K562 (cell line): ENCODE data around the gene REC8. TPM values are rescaled to one million over a fixed set of nuclear protein-coding genes. Genes with fewer than 3 reads are reported as not detected.

Source experiments
- ATAC-seq: fragments of 200-7000 bp; cut with Tn5 transposase; 3 replicates; pipeline ENCODE4 v1.9.1; 2020; ENCODE audit warnings: moderate library complexity
- BruUV-seq: library from RNA; stranded (reverse); fragments of 400-500 nt; replicated peaks from 2 replicates; lab custom pipeline; 2021; lab: Mats Ljungman, UMichigan
- CTCF ChIA-PET: fragments of 300-600 bp; formaldehyde crosslinking; extraction: SDS; loops from one replicate; lab custom pipeline; 2021; ENCODE audit warnings: low intra/inter-chr PET ratio; lab: Yijun Ruan, JAX
- POLR2A ChIA-PET: fragments of 300-600, 350-650 bp; sonication (Branson Sonifier 250); formaldehyde crosslinking; extraction: SDS; loops from one replicate; lab custom pipeline; 2021; ENCODE audit warnings: antibody characterized with exemption, inconsistent platforms; lab: Yijun Ruan, JAX
- DNase-seq, 4 experiments: peaks; one replicate each; pipeline versions ENCODE4 v3.0.0 to v3.0.0-alpha.2; 2011 to 2018; ENCODE audit warnings: low spot score in 3 of 4, mixed read lengths in 3 of 4; ENCODE audit errors: extremely low read depth in 1 of 4
- FAIRE-seq: peaks from 2 replicates; lab custom pipeline; 2011; peaks lifted over from hg19 to GRCh38; lab: Jason Lieb, UNC
- H2AFZ ChIP-seq: 2 replicates; pipeline ENCODE4 v1.6.0; 2011; ENCODE audit warnings: low read depth, low read length, control low read depth, inconsistent platforms
- H3K27ac ChIP-seq: fragments of 200-600 bp; 3 replicates; pipeline ENCODE4 v1.8.0; 2011; ENCODE audit warnings: low read depth, mild to moderate bottlenecking, control low read depth, inconsistent platforms, low read length, moderate library complexity, mixed read lengths; ENCODE audit errors: extremely low read depth
- H3K27me3 ChIP-seq, 2 experiments: fragments of 300-600 bp in 1 of 2; 2 replicates in 1 of 2; 3 replicates in 1 of 2; pipeline versions ENCODE4 v1.6.0 to v1.8.0; 2011; ENCODE audit warnings: inconsistent platforms in 2 of 2, low read length in 2 of 2, mild to moderate bottlenecking in 1 of 2, mixed read lengths in 1 of 2, moderate library complexity in 1 of 2; ENCODE audit not compliant: control insufficient read depth in 2 of 2, insufficient read depth in 2 of 2
- H3K36me3 ChIP-seq: fragments of 300-600 bp; 3 replicates; pipeline ENCODE4 v1.8.0; 2011; ENCODE audit warnings: mild to moderate bottlenecking, low read length, inconsistent platforms; ENCODE audit not compliant: control insufficient read depth, insufficient read depth
- H3K4me1 ChIP-seq, 2 experiments: fragments of 200-600 bp in 1 of 2; replicated peaks in 1 of 2; 2 replicates in 1 of 2; 3 replicates in 1 of 2; pipeline versions ENCODE4 v1.5.1 to v1.8.0; 2011; ENCODE audit warnings: inconsistent platforms in 2 of 2, low read length in 2 of 2, mild to moderate bottlenecking in 1 of 2, mixed read lengths in 1 of 2, moderate library complexity in 1 of 2; ENCODE audit not compliant: control insufficient read depth in 2 of 2, insufficient read depth in 2 of 2
- H3K4me2 ChIP-seq: 2 replicates; pipeline ENCODE4 v1.6.1; 2011; ENCODE audit warnings: low read length, control low read depth, inconsistent platforms, mixed read lengths; ENCODE audit not compliant: insufficient read depth
- H3K4me3 ChIP-seq: fragments of 200-600 bp; sonication (generic), shearing (Covaris generic); 2 replicates; pipeline ENCODE4 v1.5.1; 2016; ENCODE audit warnings: control low read depth, inconsistent platforms
- H3K79me2 ChIP-seq: fragments of 200-600 bp; 3 replicates; pipeline ENCODE4 v1.8.0; 2011; ENCODE audit warnings: low read length, inconsistent platforms; ENCODE audit not compliant: control insufficient read depth, insufficient read depth
- H3K9ac ChIP-seq, 2 experiments: 2 replicates each; pipeline versions ENCODE4 v1.6.0 to v1.6.1; 2011; ENCODE audit warnings: low read depth in 2 of 2, low read length in 2 of 2, control low read depth in 1 of 2, inconsistent platforms in 1 of 2, mild to moderate bottlenecking in 1 of 2, mixed read lengths in 1 of 2; ENCODE audit not compliant: insufficient read depth in 1 of 2
- H3K9me1 ChIP-seq: one replicate; pipeline ENCODE4 v1.6.0; 2011; ENCODE audit warnings: inconsistent platforms, mild to moderate bottlenecking, low read length, moderate library complexity; ENCODE audit not compliant: control insufficient read depth, insufficient read depth
- H3K9me3 ChIP-seq: replicated peaks from 2 replicates; pipeline ENCODE4 v1.5.1; 2011; ENCODE audit warnings: low read depth, low read length, inconsistent platforms; ENCODE audit not compliant: control insufficient read depth, insufficient read depth
- H4K20me1 ChIP-seq: replicated peaks from 2 replicates; pipeline ENCODE4 v1.6.1; 2011; ENCODE audit warnings: low read length, inconsistent platforms, mixed read lengths; ENCODE audit not compliant: control insufficient read depth, insufficient read depth
- EGR1 ChIP-seq: fragments of 450-650 bp; conservative IDR thresholded peaks from 2 replicates; pipeline ENCODE4 v1.6.1; 2017; ENCODE audit warnings: mild to moderate bottlenecking
- NCOA2 ChIP-seq, 2 experiments: fragments of 450-650 bp; IDR thresholded peaks; 2 replicates each; pipeline ENCODE4 v1.6.1; 2018; ENCODE audit warnings: mild to moderate bottlenecking in 2 of 2, moderate library complexity in 1 of 2; ENCODE audit not compliant: partially characterized antibody in 2 of 2
- NR2F6 ChIP-seq: fragments of 450-650 bp; formaldehyde crosslinking; IDR thresholded peaks from 2 replicates; pipeline ENCODE4 v1.4.0; 2020; ENCODE audit warnings: mild to moderate bottlenecking
- PTBP1 ChIP-seq: fragments of 200-400 bp; formaldehyde crosslinking; IDR thresholded peaks from 2 replicates; pipeline ENCODE4 v1.6.1; 2017; ENCODE audit warnings: low read depth, low read length
- SMAD4 ChIP-seq: fragments of 250-450 bp; sonication (Bioruptor Pico); conservative IDR thresholded peaks from 2 replicates; pipeline ENCODE4 v1.8.0; 2021; ENCODE audit warnings: inconsistent platforms, mild to moderate bottlenecking, moderate library complexity
- TAF15 ChIP-seq: fragments of 200-400 bp; formaldehyde crosslinking; IDR thresholded peaks from 2 replicates; pipeline ENCODE4 v1.6.1; 2017; ENCODE audit warnings: mild to moderate bottlenecking, low read depth, low read length, moderate library complexity
- TCF7L2 ChIP-seq: fragments of 150-350 bp; IDR thresholded peaks from 2 replicates; pipeline ENCODE4 v1.6.1; 2016; ENCODE audit warnings: low read depth, mild to moderate bottlenecking, low read length, moderate library complexity
- ZKSCAN3 ChIP-seq: fragments of 250-450 bp; sonication (Bioruptor Pico); IDR thresholded peaks from 2 replicates; pipeline ENCODE4 v1.4.0; 2020
- ZNF134 ChIP-seq: fragments of 250-450 bp; sonication (Bioruptor Pico); conservative IDR thresholded peaks from 2 replicates; pipeline ENCODE4 v1.4.0; 2020
- WGBS: fragments of 100-300 bp; shearing (Covaris generic); methylation state at CpG from one replicate; pipeline ENCODE4 v1.1.6; 2016; ENCODE audit warnings: low coverage, mixed read lengths; ENCODE audit not compliant: insufficient coverage; ENCODE audit errors: missing lambda C conversion rate; 5-methylcytosine and 5-hydroxymethylcytosine counted together
- in situ Hi-C: fragments of 300-500 bp; cut with MboI; formaldehyde crosslinking; loops from 4 replicates; pipeline ENCODE4 v1.15.0; 2018; ENCODE audit warnings: inconsistent platforms, mixed read lengths
- intact Hi-C: fragments of 100-400 bp; cut with micrococcal nuclease; formaldehyde crosslinking; loops from 2 replicates; pipeline ENCODE4 v1.14.2; 2022
- polyA plus RNA-seq, 8 experiments: library from polyadenylated mRNA; depleted of rRNA in 4 of 8; stranded (reverse) in 5 of 8; unstranded in 3 of 8; fragments of >200 nt; fragmentation: Nextera tagmentation in 2 of 8; fragmentation: Illumina TruSeq in 1 of 8; extraction: Ambion mirVana in 2 of 8; extraction: Trizol in 1 of 8; gene quantifications; 2 replicates each; pipeline versions ENCODE4 v1.2.1 to v1.2.3, GENCODE V29; 2011 to 2014; ENCODE audit warnings: inconsistent platforms in 1 of 8, missing spikeins in 1 of 8
- total RNA-seq, 7 experiments: library from RNA; depleted of rRNA in 6 of 7; stranded (reverse); fragments of >200 nt in 6 of 7; fragmentation: Illumina TruSeq in 2 of 7; extraction: Trizol in 2 of 7; gene quantifications; 2 replicates each; pipeline versions ENCODE4 v1.2.1 to v1.2.3, GENCODE V29; 2011 to 2021; ENCODE audit warnings: low replicate concordance in 1 of 7
- TF ChIP-seq, protein P1 (sequence below): IDR thresholded peaks from 3 replicates; pipeline ENCODE4 v1.6.1; 2011; ENCODE audit warnings: borderline replicate concordance, mild to moderate bottlenecking, moderate library complexity; ENCODE audit not compliant: insufficient read length; ENCODE audit errors: extremely low read depth
- TF ChIP-seq, protein P2 (sequence below), 2 experiments: fragments of 450-650 bp; conservative IDR thresholded peaks; 2 replicates each; pipeline ENCODE4 v1.6.1; 2017; ENCODE audit warnings: mild to moderate bottlenecking in 2 of 2, moderate library complexity in 2 of 2
- TF ChIP-seq, protein P3 (sequence below): fragments of 250-450 bp; sonication (Bioruptor Pico); IDR thresholded peaks from 2 replicates; pipeline ENCODE4 v1.4.0; 2020; ENCODE audit warnings: mild to moderate bottlenecking, moderate library complexity
- TF ChIP-seq, protein P4 (sequence below), 2 experiments: fragments of 450-650 bp in 1 of 2; sonication (generic) in 1 of 2; formaldehyde crosslinking; conservative IDR thresholded peaks; 2 replicates each; pipeline versions ENCODE4 v1.4.0 to v1.8.1; 2020 to 2022; ENCODE audit warnings: mild to moderate bottlenecking in 1 of 2, missing genetic modification reagents in 1 of 2

Gene REC8
- total and polyA plus RNA-seq, 9 of the 15 experiments (the other 6 are each of a cell fraction or from before 2014, with no cell fraction given) = 0.11 to 2.5 (median 0.85) TPM

DNA sequence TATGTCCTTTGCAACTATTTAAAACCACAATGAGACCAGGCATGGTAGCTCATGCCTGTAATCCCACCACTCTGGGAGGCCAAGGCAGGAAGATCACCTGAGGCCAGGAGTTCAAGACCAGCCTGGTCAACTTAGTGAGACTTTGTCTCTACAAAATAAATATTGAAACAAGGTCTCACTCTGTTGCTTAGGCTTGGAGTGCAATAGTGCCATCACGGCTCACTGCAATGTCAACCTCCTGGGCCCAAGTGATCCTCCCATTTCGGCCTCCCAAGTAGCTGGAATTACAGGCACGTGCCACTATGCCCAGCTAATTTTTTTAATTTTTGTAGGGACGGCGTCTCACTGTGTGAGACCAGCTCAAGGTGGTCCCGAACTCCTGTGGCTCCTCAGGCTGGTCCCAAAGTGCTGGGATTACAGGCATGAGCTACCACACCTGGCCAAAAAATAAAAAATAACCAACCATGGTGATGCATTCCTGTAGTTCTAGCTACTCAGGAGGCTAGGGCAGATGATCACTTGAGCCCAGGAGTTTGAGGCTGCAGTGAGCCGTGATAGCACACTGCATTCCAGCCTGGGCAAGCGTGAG, 42.4 kb upstream of the REC8 start:
- Histone ChIP-seq H3K27me3 (no peaks in the 10 kb centered on the region), H3K9ac (no peak overlapping the region), H3K9me1 (no peaks in the 10 kb centered on the region), H4K20me1 (no peaks in the 10 kb centered on the region), H3K4me3 (no peak overlapping the region), H3K27ac (no peak overlapping the region), H3K9me3 (no peaks in the 10 kb centered on the region), H2AFZ (no peak overlapping the region), H3K79me2 (no peaks in the 10 kb centered on the region), H3K4me2 (no peak overlapping the region), H3K4me1 (peaks cover 0 to 12% of the 10 kb centered on the region in 2 experiments; a peak in 2 of 5 replicates), H3K36me3 (no peaks in the 10 kb centered on the region)
- 79% methylated on average over 6 of the region's 8 CpGs for WGBS
- in situ Hi-C loops (no loop called here), intact Hi-C loops (no loop called here)
- DNase-seq (no peak), FAIRE-seq (no peak), ATAC-seq (no peak)
- ChIA-PET CTCF (no interaction called here), POLR2A (interaction anchor here (1.1 kb wide), 1 partner anchor 13 kb away, joined by 3 read pairs; no protein-coding TSS in a partner anchor)
- no TSS peak for BruUV-seq
- TF ChIP-seq ZKSCAN3 (CRISPR knock-in tag) = no peak
- TF ChIP-seq TCF7L2 = no peak
- TF ChIP-seq PTBP1 = no peak
- no peak for TF ChIP-seq SMAD4 (CRISPR knock-in tag)
- TF ChIP-seq, protein P1, sequence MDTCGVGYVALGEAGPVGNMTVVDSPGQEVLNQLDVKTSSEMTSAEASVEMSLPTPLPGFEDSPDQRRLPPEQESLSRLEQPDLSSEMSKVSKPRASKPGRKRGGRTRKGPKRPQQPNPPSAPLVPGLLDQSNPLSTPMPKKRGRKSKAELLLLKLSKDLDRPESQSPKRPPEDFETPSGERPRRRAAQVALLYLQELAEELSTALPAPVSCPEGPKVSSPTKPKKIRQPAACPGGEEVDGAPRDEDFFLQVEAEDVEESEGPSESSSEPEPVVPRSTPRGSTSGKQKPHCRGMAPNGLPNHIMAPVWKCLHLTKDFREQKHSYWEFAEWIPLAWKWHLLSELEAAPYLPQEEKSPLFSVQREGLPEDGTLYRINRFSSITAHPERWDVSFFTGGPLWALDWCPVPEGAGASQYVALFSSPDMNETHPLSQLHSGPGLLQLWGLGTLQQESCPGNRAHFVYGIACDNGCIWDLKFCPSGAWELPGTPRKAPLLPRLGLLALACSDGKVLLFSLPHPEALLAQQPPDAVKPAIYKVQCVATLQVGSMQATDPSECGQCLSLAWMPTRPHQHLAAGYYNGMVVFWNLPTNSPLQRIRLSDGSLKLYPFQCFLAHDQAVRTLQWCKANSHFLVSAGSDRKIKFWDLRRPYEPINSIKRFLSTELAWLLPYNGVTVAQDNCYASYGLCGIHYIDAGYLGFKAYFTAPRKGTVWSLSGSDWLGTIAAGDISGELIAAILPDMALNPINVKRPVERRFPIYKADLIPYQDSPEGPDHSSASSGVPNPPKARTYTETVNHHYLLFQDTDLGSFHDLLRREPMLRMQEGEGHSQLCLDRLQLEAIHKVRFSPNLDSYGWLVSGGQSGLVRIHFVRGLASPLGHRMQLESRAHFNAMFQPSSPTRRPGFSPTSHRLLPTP = no peak
- no peak for TF ChIP-seq TAF15
- no peak for TF ChIP-seq ZNF134
- TF ChIP-seq EGR1 = no peak
- TF ChIP-seq NR2F6 (CRISPR knock-in tag) = no peak
- TF ChIP-seq, protein P2, sequence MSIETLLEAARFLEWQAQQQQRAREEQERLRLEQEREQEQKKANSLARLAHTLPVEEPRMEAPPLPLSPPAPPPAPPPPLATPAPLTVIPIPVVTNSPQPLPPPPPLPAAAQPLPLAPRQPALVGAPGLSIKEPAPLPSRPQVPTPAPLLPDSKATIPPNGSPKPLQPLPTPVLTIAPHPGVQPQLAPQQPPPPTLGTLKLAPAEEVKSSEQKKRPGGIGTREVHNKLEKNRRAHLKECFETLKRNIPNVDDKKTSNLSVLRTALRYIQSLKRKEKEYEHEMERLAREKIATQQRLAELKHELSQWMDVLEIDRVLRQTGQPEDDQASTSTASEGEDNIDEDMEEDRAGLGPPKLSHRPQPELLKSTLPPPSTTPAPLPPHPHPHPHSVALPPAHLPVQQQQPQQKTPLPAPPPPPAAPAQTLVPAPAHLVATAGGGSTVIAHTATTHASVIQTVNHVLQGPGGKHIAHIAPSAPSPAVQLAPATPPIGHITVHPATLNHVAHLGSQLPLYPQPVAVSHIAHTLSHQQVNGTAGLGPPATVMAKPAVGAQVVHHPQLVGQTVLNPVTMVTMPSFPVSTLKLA (conservative IDR thresholded peaks at IDR 0.05) = no peak
- TF ChIP-seq, protein P3, sequence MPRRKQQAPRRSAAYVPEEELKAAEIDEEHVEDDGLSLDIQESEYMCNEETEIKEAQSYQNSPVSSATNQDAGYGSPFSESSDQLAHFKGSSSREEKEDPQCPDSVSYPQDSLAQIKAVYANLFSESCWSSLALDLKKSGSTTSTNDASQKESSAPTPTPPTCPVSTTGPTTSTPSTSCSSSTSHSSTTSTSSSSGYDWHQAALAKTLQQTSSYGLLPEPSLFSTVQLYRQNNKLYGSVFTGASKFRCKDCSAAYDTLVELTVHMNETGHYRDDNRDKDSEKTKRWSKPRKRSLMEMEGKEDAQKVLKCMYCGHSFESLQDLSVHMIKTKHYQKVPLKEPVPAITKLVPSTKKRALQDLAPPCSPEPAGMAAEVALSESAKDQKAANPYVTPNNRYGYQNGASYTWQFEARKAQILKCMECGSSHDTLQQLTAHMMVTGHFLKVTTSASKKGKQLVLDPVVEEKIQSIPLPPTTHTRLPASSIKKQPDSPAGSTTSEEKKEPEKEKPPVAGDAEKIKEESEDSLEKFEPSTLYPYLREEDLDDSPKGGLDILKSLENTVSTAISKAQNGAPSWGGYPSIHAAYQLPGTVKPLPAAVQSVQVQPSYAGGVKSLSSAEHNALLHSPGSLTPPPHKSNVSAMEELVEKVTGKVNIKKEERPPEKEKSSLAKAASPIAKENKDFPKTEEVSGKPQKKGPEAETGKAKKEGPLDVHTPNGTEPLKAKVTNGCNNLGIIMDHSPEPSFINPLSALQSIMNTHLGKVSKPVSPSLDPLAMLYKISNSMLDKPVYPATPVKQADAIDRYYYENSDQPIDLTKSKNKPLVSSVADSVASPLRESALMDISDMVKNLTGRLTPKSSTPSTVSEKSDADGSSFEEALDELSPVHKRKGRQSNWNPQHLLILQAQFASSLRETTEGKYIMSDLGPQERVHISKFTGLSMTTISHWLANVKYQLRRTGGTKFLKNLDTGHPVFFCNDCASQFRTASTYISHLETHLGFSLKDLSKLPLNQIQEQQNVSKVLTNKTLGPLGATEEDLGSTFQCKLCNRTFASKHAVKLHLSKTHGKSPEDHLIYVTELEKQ (CRISPR knock-in tag) = no peak
- TF ChIP-seq NCOA2 (IDR thresholded peaks at IDR 0.05; ENCODE audit: partially characterized antibody in 2 of 2) = no peak
- TF ChIP-seq, protein P4, sequence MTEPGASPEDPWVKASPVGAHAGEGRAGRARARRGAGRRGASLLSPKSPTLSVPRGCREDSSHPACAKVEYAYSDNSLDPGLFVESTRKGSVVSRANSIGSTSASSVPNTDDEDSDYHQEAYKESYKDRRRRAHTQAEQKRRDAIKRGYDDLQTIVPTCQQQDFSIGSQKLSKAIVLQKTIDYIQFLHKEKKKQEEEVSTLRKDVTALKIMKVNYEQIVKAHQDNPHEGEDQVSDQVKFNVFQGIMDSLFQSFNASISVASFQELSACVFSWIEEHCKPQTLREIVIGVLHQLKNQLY (CRISPR knock-in tag; conservative IDR thresholded peaks at IDR 0.05) = no peak
